Fibroblast of villous mesenchyme (primary cell): ENCODE results near the gene ARL16. TPM values are rescaled to one million over a fixed set of nuclear protein-coding genes. Genes with fewer than 3 reads are reported as not detected.

Experiments used
- DNase-seq: peaks from one replicate; pipeline ENCODE4 v3.0.0-alpha.2; 2010; ENCODE audit warnings: low read depth
- H3K4me3 ChIP-seq: 2 replicates; pipeline ENCODE4 v1.5.1; 2011; ENCODE audit warnings: low read depth, mild to moderate bottlenecking, low read length
- CTCF ChIP-seq: IDR thresholded peaks from 2 replicates; pipeline ENCODE4 v1.5.1; 2012; ENCODE audit warnings: low read depth, mild to moderate bottlenecking, low read length; ENCODE audit not compliant: insufficient read depth
- total RNA-seq: library from RNA; depleted of rRNA; stranded (reverse); fragments of >200 nt; gene quantifications from 2 replicates; pipeline ENCODE4 v1.2.3, GENCODE V29; 2012

Gene ARL16, protein sequence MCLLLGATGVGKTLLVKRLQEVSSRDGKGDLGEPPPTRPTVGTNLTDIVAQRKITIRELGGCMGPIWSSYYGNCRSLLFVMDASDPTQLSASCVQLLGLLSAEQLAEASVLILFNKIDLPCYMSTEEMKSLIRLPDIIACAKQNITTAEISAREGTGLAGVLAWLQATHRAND
- 22.9 and 27.4 TPM in 2 replicates for total RNA-seq

GRCh38 chr17:81683584-81684441 lies at the start of gene ARL16, which contains the start of gene HGS:
TSS of gene ARL16 (minus strand) at chr17:81683797. CDS start at chr17:81683753, 44 bp downstream.
TSS of gene HGS (plus strand) at chr17:81684011. CDS start at chr17:81684067, 56 bp downstream.
- no peak for TF ChIP-seq CTCF
- peak within 1 kb of the TSS; percentile 93 for H3K4me3 ChIP-seq
- peak; percentile 100 for DNase-seq

DNA sequence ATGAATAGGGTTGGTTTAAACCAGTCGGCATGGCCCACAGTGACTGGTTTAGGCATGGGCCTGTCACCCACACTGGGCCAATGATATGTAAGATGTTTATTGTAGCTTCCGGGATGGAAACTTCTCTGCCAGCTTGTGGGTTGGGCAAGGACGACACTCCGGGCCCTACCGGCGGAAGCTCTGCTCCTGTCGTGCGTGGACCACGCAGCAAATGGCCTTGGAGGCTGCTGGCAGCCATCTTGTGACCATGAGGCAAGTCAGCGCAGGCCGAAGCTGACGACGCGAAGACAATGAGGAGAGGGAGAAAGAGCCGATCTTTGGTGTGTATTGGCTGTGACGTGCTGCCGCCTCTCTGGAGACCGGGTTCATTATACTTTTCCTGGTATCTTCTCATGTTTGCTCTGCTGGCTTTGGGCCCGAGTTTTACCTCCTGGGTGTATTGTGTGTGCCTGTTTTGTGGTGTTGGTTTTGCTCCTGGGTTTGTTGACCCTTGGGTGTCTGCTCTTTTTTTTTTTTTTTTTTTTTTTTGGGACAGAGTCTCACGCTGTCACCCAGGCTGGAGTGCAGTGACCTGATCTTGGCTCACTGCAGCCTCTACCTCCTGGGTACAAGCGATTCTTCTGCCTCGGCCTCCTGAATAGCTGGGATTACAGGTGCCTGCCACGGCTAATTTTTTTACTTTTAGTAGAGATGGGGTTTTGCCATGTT lies 43.9 kb upstream of the ARL16 start:
- no peak overlapping the region for H3K4me3 ChIP-seq
- DNase-seq: no peak
- TF ChIP-seq CTCF: no peak

GRCh38 chr17:81726004-81726403 lies 42.4 kb upstream of the ARL16 start:
- no peak overlapping the region for H3K4me3 ChIP-seq
- no peak for DNase-seq
- no peak for TF ChIP-seq CTCF

- TF ChIP-seq CTCF: no peak
- no peak overlapping the region for H3K4me3 ChIP-seq
- no peak for DNase-seq
Measured at GRCh38 chr17:81725439-81725838, 41.8 kb upstream of the ARL16 start.

GRCh38 chr17:81723651-81724209 lies 40.1 kb upstream of the ARL16 start:
- no peak for TF ChIP-seq CTCF
- DNase-seq: no peak
- no peak overlapping the region for H3K4me3 ChIP-seq
